NOMO-1 (cell line): ENCODE data around the gene ABHD14A.

Experiments
- DNase-seq, 2 experiments: peaks; one replicate each; lab custom pipeline; 2025; ENCODE audit not compliant: unreplicated experiment in 2 of 2; lab: John Stamatoyannopoulos, UW

Gene ABHD14A

GRCh38 chr3:51940648-51941462 is 34.0 kb upstream of the ABHD14A start:
- DNase-seq: no peak

GRCh38 chr3:51941463-51941797 is 33.4 kb upstream of the ABHD14A start:
- DNase-seq: no peak

GRCh38 chr3:51941798-51942602 is 32.9 kb upstream of the ABHD14A start, which contains the start of the genes PARP3 and RRP9:
Gene PARP3 (plus strand): TSS chr3:51942363. CDS start chr3:51943356, 993 bp downstream.
Gene RRP9 (minus strand): TSS chr3:51941904. CDS start chr3:51941867, 37 bp downstream.
- DNase-seq: peak; percentile 100

- DNase-seq: peak; percentile 38 to 47
Measured at GRCh38 chr3:51942603-51943450, 32.0 kb upstream of the ABHD14A start.

- no peak for DNase-seq
Measured at GRCh38 chr3:51943451-51944391, 31.1 kb upstream of the ABHD14A start.

- DNase-seq: no peak
Measured at GRCh38 chr3:51944451-51945021, 30.3 kb upstream of the ABHD14A start.

- no peak for DNase-seq
Measured at GRCh38 chr3:51945031-51945840, 29.6 kb upstream of the ABHD14A start.

GRCh38 chr3:51945926-51946705 is 28.7 kb upstream of the ABHD14A start:
- no peak for DNase-seq

GRCh38 chr3:51946796-51947195 is 28.1 kb upstream of the ABHD14A start:
- no peak for DNase-seq

- DNase-seq: no peak
Measured at GRCh38 chr3:51947215-51947900, 27.5 kb upstream of the ABHD14A start.

- DNase-seq: no peak
Measured at GRCh38 chr3:51948016-51948580, 26.8 kb upstream of the ABHD14A start.

- DNase-seq: no peak
Measured at GRCh38 chr3:51949121-51949520, 25.7 kb upstream of the ABHD14A start.

GRCh38 chr3:51950899-51951298 is 24.0 kb upstream of the ABHD14A start:
- DNase-seq: no peak

GRCh38 chr3:51953445-51953844 is 21.4 kb upstream of the ABHD14A start:
- peak; percentile 69 to 89 for DNase-seq

- peak; percentile 26 to 74 for DNase-seq
Measured at GRCh38 chr3:51954105-51954504, 20.8 kb upstream of the ABHD14A start.

GRCh38 chr3:51954713-51955112 is 20.2 kb upstream of the ABHD14A start:
- no peak for DNase-seq
